ENCODE data around the gene PTCD1.

The PTCD1 gene

GRCh38 chr7:99408379-99409191 lies 30.0 kb downstream of the PTCD1 start, which contains the start of the genes BUD31 and PDAP1:
Gene BUD31 (plus strand): TSS chr7:99408969. CDS start chr7:99411093, 2,124 bp downstream.
Gene PDAP1 (minus strand): TSS chr7:99408597. CDS start chr7:99408548, 49 bp downstream.
- peak; percentile 83 for DNase-seq

- DNase-seq = peak; percentile 42
Observed at GRCh38 chr7:99407872-99408378, 30.7 kb downstream of the PTCD1 start.

GRCh38 chr7:99406557-99406956 lies 32.0 kb downstream of the PTCD1 start:
- no peak for DNase-seq

- no peak for DNase-seq
Observed at GRCh38 chr7:99404977-99405320, 33.6 kb downstream of the PTCD1 start.

GRCh38 chr7:99404235-99404976 lies 34.2 kb downstream of the PTCD1 start:
- no peak for DNase-seq

- DNase-seq = no peak
Observed at GRCh38 chr7:99403764-99404163, 34.8 kb downstream of the PTCD1 start.

GRCh38 chr7:99402854-99403253 lies 35.7 kb downstream of the PTCD1 start:
- no peak for DNase-seq

- no peak for DNase-seq
Observed at GRCh38 chr7:99399597-99399996, 39.0 kb downstream of the PTCD1 start.

GRCh38 chr7:99398891-99399445 lies 39.6 kb downstream of the PTCD1 start:
- DNase-seq = no peak

GRCh38 chr7:99397297-99397983 lies 41.2 kb downstream of the PTCD1 start:
- DNase-seq = no peak

GRCh38 chr7:99396418-99397296 lies 41.9 kb downstream of the PTCD1 start:
- no peak for DNase-seq

- DNase-seq = no peak
Observed at GRCh38 chr7:99395616-99396327, 42.8 kb downstream of the PTCD1 start.

- DNase-seq = no peak
Observed at GRCh38 chr7:99394188-99394502, 44.5 kb downstream of the PTCD1 start.

GRCh38 chr7:99393355-99394187 lies 45.0 kb downstream of the PTCD1 start:
- no peak for DNase-seq

- peak; percentile 72 for DNase-seq
Observed at GRCh38 chr7:99392659-99393354, 45.8 kb downstream of the PTCD1 start.

- no peak for DNase-seq
Observed at GRCh38 chr7:99392046-99392445, 46.6 kb downstream of the PTCD1 start.

- no peak for DNase-seq
Observed at GRCh38 chr7:99390941-99391602, 47.5 kb downstream of the PTCD1 start.

GRCh38 chr7:99389772-99390171 lies 48.8 kb downstream of the PTCD1 start:
- DNase-seq = no peak

- DNase-seq = no peak
Observed at GRCh38 chr7:99387912-99388311, 50.7 kb downstream of the PTCD1 start.
